ENCODE results near the gene ATP1B2.

GRCh38 chr17:7702776-7703175, 52.0 kb downstream of the ATP1B2 start:
- TF ChIP-seq, protein P1, sequence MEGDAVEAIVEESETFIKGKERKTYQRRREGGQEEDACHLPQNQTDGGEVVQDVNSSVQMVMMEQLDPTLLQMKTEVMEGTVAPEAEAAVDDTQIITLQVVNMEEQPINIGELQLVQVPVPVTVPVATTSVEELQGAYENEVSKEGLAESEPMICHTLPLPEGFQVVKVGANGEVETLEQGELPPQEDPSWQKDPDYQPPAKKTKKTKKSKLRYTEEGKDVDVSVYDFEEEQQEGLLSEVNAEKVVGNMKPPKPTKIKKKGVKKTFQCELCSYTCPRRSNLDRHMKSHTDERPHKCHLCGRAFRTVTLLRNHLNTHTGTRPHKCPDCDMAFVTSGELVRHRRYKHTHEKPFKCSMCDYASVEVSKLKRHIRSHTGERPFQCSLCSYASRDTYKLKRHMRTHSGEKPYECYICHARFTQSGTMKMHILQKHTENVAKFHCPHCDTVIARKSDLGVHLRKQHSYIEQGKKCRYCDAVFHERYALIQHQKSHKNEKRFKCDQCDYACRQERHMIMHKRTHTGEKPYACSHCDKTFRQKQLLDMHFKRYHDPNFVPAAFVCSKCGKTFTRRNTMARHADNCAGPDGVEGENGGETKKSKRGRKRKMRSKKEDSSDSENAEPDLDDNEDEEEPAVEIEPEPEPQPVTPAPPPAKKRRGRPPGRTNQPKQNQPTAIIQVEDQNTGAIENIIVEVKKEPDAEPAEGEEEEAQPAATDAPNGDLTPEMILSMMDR (IDR thresholded peaks at IDR 0.05) = no peak
- no peak for TF ChIP-seq POLR2AphosphoS5 (IDR thresholded peaks at IDR 0.05; ENCODE audit: insufficient read depth in 1 of 2, low read depth in 1 of 2)

All from vagina (tissue), 2 donors.